Hypothalamus (tissue), 51 donors: ENCODE data around the gene FLT4.

Source experiments
- DNase-seq, 51 donors: peaks; one replicate each; lab custom pipeline; 2025; lab: John Stamatoyannopoulos, UW

FLT4 gene

GRCh38 chr5:180644129-180644824, 5.1 kb downstream of the FLT4 start:
- DNase-seq: no peak

GRCh38 chr5:180643191-180643851, 6.1 kb downstream of the FLT4 start:
- no peak for DNase-seq

DNA sequence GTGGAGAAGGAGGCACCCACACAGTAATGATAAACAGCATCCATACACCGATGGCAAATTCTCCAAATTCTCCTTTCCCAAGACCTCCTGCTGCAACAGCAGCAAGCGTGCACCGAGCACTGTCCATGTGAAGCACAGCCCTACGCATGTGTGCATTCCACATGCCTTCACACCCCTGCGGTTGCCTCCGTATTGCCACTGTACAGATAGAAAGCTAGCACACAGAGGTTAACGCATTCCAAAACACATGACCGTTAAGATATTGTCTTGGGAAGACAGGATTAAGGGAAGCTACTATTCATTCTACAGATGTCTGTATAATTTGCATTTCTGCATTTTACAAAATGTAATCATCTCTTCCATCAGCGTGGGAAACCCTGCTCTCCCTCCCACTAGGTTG, 6.6 kb downstream of the FLT4 start:
- no peak for DNase-seq

DNA sequence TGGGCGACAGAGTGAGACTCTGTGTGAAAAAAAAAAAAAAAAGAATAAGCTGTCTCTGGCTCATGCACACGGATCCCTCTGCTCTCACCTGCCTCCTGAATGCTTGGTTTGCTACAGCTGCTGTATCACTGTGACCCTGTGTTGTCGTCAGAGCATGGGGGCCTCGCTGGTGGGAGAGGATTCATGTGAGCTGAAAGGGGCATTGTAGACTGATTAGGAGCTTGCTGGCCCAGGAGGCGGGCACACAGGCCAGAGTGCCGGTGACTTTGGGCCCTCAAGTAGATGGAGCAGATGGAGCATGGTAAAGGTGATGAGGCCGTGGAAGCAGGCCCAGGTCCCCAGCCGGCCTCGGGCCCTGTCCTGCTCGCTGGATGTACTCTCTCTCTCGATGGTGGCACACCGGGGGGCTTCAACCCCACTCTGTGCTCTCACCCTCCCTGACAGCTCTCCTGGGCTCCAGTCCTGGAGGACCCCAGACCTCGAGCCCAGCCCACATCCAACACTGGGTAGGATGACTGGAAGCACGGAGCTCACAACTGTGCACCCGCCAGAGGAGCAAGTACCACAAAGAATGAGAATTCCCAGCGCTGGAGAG, 7.1 kb downstream of the FLT4 start:
- no peak for DNase-seq

DNA sequence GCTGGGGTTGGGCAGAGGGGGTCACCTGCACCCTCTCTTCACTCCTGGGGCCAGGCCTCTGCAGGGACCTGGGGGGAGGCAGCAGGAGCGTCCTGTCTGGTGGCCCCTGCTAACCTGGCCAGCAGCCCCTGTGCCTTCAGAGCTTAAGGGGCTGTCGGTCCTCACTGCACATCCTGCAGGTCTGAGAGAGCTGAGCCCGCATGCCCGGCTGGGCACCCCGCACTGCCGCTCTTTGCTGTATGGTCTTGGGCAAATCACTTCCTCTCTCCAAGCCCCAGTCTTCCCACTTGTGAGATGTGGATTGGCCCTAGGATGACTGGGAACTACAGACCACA, 7.9 kb downstream of the FLT4 start:
- no peak for DNase-seq

DNA sequence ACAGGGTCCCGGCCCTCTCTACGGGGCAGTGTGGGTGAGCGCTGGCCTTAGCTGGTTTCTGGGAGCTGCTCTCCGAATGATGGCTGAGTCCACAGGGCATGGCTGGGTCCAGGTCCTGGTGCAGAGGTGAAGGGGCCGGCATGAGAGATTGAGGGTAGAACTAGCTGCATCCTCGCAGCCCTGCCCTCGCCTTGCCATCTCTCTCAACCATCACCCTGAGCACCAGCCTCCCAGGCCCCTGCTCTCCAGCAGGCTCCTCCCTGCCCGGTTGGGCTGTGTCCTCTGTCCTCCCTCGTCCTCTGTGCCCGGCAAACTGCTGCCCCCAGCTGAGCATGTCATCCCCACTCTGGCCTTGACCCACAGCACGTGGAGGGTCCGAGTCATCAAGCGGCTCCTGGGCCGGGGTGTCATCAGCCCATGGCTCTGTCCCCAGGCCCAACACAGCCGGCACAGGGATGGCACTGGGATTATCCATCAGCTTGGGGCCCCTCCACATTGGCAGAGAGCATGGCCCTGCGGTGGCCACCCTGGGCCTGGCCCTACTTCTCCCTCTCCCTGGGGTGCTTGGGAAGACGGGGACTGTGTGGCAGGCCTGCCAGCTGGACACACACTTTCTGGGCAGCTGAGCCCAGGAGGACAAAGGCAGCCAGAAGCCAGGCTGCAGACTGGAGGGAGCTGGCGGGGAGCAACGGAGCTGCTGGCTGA, 8.4 kb downstream of the FLT4 start:
- no peak for DNase-seq

DNA sequence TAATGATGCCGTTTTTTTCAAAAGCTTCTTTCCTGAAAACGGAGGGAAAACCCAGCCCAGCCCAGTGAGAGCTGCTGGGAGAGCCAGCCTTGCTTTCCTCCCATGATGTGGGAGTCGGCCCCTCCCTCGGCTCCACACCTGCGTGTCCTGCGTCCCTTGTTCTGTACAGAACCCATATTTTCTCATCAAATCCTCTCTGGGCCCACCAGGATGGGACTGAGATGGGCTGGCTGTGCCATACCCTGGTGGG, 8.9 kb downstream of the FLT4 start:
- DNase-seq: no peak

DNA sequence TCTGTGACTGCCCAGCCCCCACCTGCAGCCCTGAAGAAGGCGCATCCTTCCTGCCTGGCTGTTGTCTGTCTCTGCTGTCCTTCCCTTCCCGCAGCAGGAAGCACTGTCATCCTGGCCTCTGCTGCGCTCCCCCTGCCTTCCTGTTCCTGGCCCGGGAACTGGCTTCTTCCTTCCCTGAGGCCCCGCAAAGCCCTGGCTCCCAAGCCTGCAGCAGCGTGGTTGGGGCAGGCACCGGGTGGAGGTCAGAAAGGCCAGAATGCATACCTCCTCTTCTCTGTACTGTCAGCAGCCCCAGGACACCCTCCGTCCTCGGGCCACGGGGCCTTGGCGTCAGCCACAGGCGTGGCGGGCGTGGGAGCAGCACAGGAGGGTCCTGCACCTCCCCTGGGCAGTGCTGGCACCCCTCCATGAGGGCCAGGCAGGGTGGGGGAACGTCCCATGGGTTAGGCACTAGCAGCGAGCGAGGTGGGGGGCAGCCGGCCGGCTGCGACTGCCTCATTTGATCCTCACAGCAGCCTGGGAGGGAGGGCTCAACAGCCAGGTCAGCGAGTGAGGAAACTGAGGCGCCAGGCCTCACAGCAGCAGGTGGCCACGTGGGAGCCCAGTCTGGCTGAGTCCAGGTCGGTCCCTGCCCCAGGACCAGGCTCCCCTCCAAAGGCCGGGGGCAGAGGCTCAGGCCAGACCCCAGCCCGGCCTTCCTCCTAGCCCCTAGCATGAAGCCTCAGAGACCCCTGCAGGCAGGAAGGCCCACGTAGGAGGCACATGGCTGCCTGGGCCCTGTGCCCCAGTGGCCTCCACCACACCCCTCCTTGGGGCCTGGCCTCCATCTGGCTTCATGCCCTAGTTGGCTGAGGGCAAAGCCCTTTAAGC, 9.4 kb downstream of the FLT4 start:
- no peak for DNase-seq

- no peak for DNase-seq
Measured at GRCh38 chr5:180639287-180639686, 10.1 kb downstream of the FLT4 start.

DNA sequence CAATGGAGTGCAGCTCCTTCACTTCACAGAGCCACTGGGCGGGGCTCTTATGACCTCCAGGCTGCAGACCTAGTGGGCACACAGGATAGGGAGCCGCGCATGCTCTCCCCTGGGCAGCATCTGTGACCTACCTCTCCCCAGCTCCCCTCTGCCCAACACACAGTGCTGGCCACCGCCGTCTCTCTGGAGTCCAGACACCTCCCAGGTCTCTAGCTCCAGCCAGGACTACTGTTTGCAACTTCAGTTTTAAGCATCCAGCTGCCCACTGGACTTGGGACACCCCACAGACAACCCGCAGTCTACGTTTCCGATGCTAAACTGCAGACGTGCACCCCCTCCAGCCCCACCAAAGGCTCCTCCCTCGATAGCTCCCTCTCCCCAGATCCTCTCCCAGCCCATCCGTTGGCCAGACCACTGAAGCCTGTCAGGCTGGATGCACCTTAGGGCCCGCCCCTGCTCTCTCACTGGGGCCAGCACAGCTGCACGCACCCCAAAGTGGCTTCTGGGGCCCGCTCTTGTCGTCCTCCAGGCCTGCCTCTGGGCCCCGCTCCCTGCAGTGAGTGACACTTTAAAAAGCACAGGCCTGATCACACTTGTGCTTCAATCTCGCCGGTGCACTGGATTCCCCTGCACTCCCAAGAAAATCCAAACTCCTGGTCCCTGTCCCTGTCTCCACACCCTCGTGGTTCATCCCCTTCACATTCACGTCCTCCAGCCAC, 11.3 kb downstream of the FLT4 start:
- DNase-seq: no peak

- no peak for DNase-seq
Measured at GRCh38 chr5:180636403-180637075, 12.9 kb downstream of the FLT4 start.

DNA sequence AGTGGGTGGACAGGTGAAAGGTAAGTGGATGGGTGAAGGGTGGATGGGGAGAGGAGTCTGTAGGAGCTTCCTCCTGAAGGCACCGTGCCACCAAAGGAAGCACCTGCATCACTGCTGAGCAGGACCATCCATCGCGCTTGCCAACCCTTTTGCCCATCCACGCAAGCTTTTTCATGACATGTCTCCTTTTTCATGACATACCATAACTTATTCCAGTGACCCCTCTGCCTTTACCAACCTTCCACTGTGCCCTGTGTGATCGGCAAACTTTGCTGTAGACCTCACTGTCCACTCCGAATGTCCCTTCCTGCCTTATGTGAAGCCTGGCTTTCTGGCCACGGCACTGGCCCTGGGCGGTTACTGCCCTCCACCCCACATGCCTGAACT, 13.4 kb downstream of the FLT4 start:
- no peak for DNase-seq

- DNase-seq: no peak
Measured at GRCh38 chr5:180633283-180634177, 15.9 kb downstream of the FLT4 start.

DNA sequence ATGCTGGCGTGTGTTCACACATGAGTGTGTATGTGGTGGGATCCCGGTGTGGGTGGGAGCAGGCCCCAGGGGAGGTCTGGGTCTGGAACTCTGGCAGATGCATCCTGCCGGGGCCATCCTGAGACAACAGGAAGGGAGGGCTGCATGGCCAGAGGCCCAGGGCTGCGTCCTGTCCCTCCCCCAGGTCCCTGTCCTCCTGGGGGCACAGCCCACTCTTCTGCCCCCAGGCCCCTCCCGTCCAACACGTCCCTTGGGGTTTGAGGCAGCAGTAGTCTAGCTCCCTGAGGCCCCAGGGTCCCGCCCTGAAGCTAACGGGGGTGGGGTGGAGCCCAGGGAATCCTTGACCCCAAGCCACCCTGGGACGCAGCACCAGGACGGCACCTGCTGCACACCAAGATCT, 16.6 kb downstream of the FLT4 start:
- DNase-seq: no peak

- no peak for DNase-seq
Measured at GRCh38 chr5:180631549-180632383, 17.6 kb downstream of the FLT4 start.

GRCh38 chr5:180630426-180630825, 19.0 kb downstream of the FLT4 start:
- no peak for DNase-seq

DNA sequence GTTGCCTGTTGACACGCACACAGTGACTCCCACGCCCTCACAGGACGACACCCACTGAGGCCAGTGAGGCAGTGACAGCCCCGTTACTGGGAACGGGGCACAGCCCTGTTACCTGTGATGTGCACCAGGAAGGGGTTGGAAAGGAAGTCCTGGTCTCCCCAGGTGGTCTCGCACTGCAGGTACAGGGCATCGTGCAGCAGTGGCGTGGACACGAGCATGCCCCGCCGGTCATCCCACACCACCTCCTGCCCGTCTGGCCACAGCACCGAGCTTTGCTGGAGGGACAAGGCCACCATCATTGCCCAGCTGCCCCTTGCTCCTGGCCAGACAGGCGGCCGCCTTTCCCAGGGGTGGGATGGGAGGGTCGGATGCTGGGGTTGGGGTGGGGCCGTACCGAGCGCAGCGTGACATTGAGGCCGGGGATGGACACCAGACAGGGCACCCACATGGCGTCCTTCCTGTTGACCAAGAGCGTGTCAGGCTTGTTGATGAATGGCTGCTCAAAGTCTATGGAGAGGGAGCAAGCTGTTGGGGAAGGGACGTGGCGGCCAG, 19.5 kb downstream of the FLT4 start:
- no peak for DNase-seq
